ENCODE measurements around the gene FOXE3. TPM values are rescaled to one million over a fixed set of nuclear protein-coding genes. Genes with fewer than 3 reads are reported as not detected.

FOXE3 gene
- total RNA-seq, 1 experiment from 2014 or later: 0.15 TPM

DNA sequence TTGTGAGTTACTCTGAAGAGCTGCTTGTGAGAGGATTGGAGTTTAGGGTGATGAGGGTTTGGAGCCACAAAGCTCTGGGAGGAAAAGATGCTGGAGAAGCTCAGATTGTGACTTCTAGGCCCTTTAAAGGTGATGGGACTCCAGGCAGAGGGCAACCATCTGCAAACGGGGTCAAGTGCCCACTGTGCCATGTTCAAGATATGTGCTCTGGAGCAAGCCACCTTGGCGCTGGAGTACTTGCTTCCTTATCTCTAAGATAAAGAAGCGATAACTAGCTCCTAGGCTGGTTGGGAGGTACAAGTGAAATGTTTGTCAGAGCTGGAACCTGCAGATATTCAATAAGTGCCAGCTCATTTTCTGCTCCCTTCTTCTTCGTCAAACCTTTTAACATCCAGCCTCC lies 14.3 kb upstream of the FOXE3 start:
- Histone ChIP-seq H2BK5ac (ENCODE audit: insufficient read length, low read length) (no peak overlapping the region), H2BK120ac (ENCODE audit: low read depth, low read length, poor library complexity, severe bottlenecking) (no peak overlapping the region), H3K27me3 (ENCODE audit: insufficient read depth, low read length) (no peaks in the 10 kb centered on the region), H3K23ac (ENCODE audit: insufficient read length, low read depth, low read length) (no peak overlapping the region), H2BK15ac (ENCODE audit: low read depth, low read length) (no peak overlapping the region), H2AK5ac (ENCODE audit: insufficient read length, low read length) (no peak overlapping the region), H4K8ac (replicated peaks; ENCODE audit: insufficient read length, low read depth, low read length) (no peak overlapping the region), H3K4me2 (ENCODE audit: insufficient read depth, insufficient read length, low read length) (no peak overlapping the region), H4K91ac (ENCODE audit: insufficient read length, low read depth, low read length) (no peak overlapping the region), H4K20me1 (ENCODE audit: control insufficient read depth, insufficient read depth, insufficient read length) (no peaks in the 10 kb centered on the region), H3K4ac (ENCODE audit: low read depth, low read length) (no peak overlapping the region), H3K23me2 (ENCODE audit: insufficient read length, low read depth, low read length, poor library complexity, severe bottlenecking) (no peaks in the 10 kb centered on the region), H3K56ac (ENCODE audit: insufficient read length, low read depth, low read length) (no peak overlapping the region), H3K27ac (ENCODE audit: insufficient read length, low read depth, low read length) (no peak overlapping the region), H4K5ac (ENCODE audit: insufficient read length, low read depth, low read length) (no peak overlapping the region), H3K79me1 (ENCODE audit: insufficient read depth, low read depth, low read length, poor library complexity, severe bottlenecking) (no peaks in the 10 kb centered on the region), H3K18ac (ENCODE audit: insufficient read length, low read depth, low read length) (no peak overlapping the region), H3K9me3 (ENCODE audit: control insufficient read depth, low read depth, low read length) (no peaks in the 10 kb centered on the region), H2AFZ (ENCODE audit: low read length) (no peak overlapping the region), H2BK20ac (ENCODE audit: low read depth, low read length, poor library complexity, severe bottlenecking) (no peak overlapping the region), H3T11ph (ENCODE audit: low read length) (no peak overlapping the region), H2BK12ac (ENCODE audit: insufficient read length, low read depth, low read length) (no peak overlapping the region), H3K14ac (ENCODE audit: insufficient read depth, low read length) (no peak overlapping the region), H3K9ac (ENCODE audit: extremely low read depth, insufficient read length, low read length) (no peak overlapping the region), H3K4me1 (ENCODE audit: insufficient read depth, low read length) (peaks cover 3% of the 10 kb centered on the region; the same call in 1 of the 2 replicates), H3K79me2 (ENCODE audit: insufficient read depth, low read length) (no peaks in the 10 kb centered on the region)
- no peak for TF ChIP-seq CTCF (conservative IDR thresholded peaks at IDR 0.05)
- WGBS (ENCODE audit: extremely low coverage, insufficient read length, low lambda C conversion rate): no CpG with 5 or more reads among the region's 4 CpGs
- Mint-ChIP-seq H3K27ac (no peak overlapping the region), H3K27me3 (ENCODE audit: low read depth) (peaks cover 82% of the 10 kb centered on the region), H3K36me3 (ENCODE audit: insufficient read depth in 1 of 3, low read depth in 3 of 3) (no peaks in the 10 kb centered on the region), H3K4me1 (0 out of 4 replicates have a peak, but pooled peaks cover 0 to 5% of the 10 kb centered on the region in 2 experiments), H3K4me3 (no peak overlapping the region), H3K9me3 (no peaks in the 10 kb centered on the region)
- no peak for DNase-seq
